ENCODE measurements around the gene PNPLA7.
"Not testable (repeated sequence)": the region's sequence is repeated elsewhere in the genome, so short reads cannot be mapped to it uniquely, and the experiment has no call there.

The PNPLA7 gene

DNA sequence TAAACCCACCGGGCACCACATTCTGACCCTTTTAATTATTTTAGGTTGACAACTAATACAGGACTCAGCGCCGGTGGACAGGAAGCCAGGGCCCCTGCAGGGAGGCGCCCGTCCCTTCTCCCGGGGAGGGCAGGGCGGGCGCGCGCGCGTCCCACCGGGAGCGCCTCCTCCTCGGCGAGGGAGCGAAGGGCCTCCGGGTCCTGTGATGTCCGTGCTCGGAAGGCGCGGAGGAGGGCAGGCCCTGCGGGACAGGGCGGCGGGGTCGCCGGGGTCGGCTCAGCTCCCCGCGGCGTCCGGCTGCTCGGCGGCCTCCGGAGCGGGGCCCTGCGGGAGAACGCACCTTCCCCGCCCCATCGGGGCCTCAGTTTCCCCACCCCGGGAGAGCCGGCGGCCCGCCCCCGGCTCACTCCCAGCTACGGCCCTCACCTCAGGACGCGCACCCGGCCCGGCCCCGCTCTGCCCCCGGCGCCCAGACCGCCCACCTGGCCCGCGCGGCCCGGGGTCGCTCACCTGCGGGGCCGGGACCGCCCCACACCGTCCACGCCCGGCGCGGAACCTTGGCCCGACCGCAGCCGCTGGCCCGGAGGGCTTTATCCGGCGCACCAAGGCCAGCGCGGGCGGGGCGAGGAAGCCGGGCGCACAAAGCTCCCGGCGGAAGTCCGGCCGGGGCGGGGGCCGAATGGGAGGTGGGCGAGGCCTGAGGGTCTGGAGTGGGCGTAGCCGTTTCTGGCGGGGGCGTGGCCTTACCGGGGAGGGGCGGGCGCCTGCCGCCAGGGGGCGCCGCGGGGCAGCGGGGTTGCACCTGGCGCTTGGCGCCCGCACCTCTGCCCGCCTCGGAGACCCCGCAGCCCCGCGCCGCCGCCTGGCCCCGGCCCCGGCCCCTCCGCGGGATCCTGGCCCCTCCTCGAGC lies 127.3 kb downstream of the PNPLA7 start, which contains the start of the genes EXD3 and NOXA1:
Gene EXD3 (minus strand): TSS at position 559 of the 910 bp plus-strand sequence. CDS start 27,805 bp downstream, outside the sequence.
Gene NOXA1 (plus strand): TSS at position 790 of the 910 bp plus-strand sequence. CDS start 137 bp downstream, outside the sequence.
- DNase-seq (ENCODE audit: low read depth, low spot score) = peak; percentile 67

- DNase-seq (ENCODE audit: low read depth, low spot score) = no peak
These were observed 128.2 kb downstream of the PNPLA7 start for GRCh38 chr9:137421838-137422603.

- no peak for DNase-seq (ENCODE audit: low read depth, low spot score)
These were observed 132.8 kb downstream of the PNPLA7 start for GRCh38 chr9:137417161-137418021.

GRCh38 chr9:137416563-137417151 lies 133.5 kb downstream of the PNPLA7 start:
- DNase-seq (ENCODE audit: low read depth, low spot score) = no peak

DNA sequence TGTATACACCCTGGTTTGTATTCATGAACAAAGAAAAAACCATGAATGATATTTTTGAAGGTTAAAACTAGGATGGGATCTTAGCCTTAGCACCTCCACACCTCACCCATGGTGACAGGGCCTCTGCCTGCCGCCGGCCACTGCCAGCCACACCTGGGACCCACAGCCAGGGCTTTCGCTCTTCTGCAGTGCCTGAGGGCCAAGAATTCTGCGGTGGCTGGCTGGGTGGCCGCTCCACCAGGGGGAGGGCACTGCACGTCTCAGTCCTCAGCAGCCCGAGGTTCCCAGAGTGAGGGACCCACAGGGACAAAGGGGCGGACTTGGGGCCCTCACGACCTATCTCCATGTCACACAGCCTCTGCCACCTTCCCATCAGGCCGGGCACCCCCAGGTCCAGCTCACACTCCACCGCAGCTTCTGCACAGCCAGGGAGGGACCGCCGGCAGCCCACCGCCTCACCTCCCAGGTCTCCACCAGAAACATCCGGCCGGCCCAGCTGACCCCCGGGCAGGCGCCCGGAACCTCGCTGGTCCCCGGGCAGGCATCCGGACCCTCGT lies 134.1 kb downstream of the PNPLA7 start:
- no peak for DNase-seq (ENCODE audit: low read depth, low spot score)

- DNase-seq (ENCODE audit: low read depth, low spot score) = no peak
These were observed 134.8 kb downstream of the PNPLA7 start for GRCh38 chr9:137415451-137415850.

- no peak for DNase-seq (ENCODE audit: low read depth, low spot score)
These were observed 137.8 kb downstream of the PNPLA7 start for GRCh38 chr9:137412431-137412830.

DNA sequence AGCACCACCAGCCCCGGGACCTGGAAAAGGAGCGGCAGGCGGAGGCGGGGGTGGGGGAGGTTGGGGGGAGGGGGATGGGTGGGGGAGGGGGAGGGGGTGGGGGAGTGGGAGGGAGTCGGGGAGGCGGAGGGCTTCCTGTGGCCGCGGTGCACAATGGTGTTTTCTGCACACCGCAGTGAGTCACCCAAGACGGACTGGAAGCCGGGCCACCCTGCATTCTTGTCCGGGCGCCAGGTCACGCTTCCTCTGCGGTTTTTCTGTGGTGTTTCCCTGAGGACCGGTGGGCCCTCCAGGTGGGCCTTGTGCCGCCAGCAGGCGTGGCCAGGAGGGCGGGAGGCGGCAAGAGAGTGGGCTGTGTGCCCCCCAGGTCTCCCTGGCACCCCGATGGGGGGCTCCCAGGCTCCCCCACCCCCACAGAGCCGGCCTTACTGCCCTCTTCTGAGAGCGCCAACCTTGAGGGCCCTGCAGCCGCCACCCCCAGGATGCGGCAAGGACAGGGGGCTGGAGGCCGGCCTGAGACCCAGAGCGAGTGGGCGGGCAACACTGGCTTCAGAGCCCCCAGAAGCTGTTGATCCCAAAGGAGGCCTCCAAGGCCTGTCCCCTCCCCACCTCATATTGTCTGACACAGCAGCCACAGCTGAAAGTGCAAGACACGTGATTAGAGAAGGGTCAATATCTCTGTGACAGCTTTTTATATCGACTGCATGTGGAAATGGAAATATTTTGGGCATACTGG lies 138.4 kb downstream of the PNPLA7 start:
- peak; percentile 56 for DNase-seq (ENCODE audit: low read depth, low spot score)

DNA sequence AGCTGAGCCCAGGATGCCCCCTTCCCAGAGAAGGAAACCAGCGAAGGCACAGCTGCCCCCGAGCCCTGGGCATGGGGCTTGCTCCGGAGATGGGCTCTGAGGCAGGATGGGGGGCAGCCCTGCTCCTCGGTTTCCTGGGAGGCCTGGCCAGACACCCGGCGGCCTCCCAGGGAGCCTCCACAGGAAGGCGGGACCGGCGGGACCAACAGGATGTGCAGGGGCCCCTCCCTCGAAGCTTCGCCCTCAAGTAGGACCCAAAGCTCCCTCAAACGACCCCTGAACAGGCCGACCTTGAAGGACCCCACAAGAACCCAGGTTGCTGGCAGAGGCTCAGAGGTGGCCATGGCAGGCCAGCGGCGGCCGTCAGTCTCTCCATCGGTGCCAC lies 138.9 kb downstream of the PNPLA7 start:
- DNase-seq (ENCODE audit: low read depth, low spot score) = no peak

DNA sequence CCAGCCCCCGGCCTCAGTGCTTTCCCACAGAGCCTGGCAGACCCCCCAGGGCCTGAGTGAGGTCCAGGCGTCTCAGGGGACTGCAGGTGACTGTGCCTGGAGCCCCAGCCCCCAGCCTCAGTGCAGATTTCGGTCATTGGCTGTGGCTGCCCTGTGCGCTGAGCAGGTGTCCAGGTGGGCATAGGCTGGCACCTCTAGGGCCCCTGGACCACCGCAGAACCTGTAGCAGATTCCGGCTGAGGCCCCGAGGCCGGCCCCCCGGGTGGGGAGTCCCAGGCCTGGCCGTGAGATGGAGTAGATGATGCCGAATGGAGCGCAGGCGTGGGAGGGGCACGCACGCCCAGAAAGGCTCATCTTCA lies 139.3 kb downstream of the PNPLA7 start:
- DNase-seq (ENCODE audit: low read depth, low spot score) = no peak

- not testable (repeated sequence) for DNase-seq (ENCODE audit: low read depth, low spot score)
These were observed 139.8 kb downstream of the PNPLA7 start for GRCh38 chr9:137410236-137410890.

Data from smooth muscle cell of the brain vasculature (primary cell).